GM12891 (cell line): ENCODE data around the gene HOXB1.

Source experiments
- PAX5 ChIP-seq: IDR thresholded peaks from 2 replicates; pipeline ENCODE4 v1.6.1; 2011; ENCODE audit warnings: low read length, moderate library complexity, mild to moderate bottlenecking; ENCODE audit not compliant: insufficient read depth, severe bottlenecking
- POLR2A ChIP-seq: IDR thresholded peaks from 2 replicates; pipeline ENCODE4 v1.6.1; 2011; ENCODE audit warnings: low read depth, low read length, control low read depth
- POLR2AphosphoS5 ChIP-seq: IDR thresholded peaks from 2 replicates; pipeline ENCODE4 v1.6.1; 2011; ENCODE audit warnings: low read depth, low read length, control low read depth
- SPI1 ChIP-seq: IDR thresholded peaks from 2 replicates; pipeline ENCODE4 v1.6.1; 2011; ENCODE audit warnings: low read depth, low read length, control low read depth
- TAF1 ChIP-seq: IDR thresholded peaks from 2 replicates; pipeline ENCODE4 v1.6.1; 2011; ENCODE audit warnings: low read depth, low read length, control low read depth

GRCh38 chr17:48503747-48504146 lies 27.1 kb downstream of the HOXB1 start:
- TF ChIP-seq SPI1 (no peak), POLR2AphosphoS5 (no peak), POLR2A (no peak), TAF1 (no peak), PAX5 (no peak)
